ENCODE results near the gene C1orf53.

DNA sequence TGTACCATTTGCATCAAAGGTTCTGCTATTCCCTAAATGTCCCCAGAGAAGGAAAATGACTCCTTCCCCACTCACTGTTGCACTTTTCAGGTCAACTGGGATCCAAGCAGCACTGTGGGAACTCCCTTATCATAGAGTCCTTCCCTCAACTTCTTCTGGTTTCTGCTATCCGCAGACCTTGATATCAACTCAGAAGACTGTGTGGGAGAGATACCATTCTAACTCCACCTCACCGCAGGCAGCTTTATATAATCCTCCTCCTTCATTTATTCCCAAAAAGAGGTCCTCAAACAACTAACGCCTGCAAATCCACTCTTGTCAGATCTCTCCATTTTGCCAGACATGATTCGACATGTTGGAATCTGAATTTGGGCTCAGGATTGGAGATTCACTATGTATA is 42.1 kb downstream of the C1orf53 start:
- TF ChIP-seq CTBP1 (IDR thresholded peaks at IDR 0.05; ENCODE audit: borderline replicate concordance) (no peak), SUZ12 (IDR thresholded peaks at IDR 0.05) (no peak), TARDBP (IDR thresholded peaks at IDR 0.05) (no peak), FOXA1 (IDR thresholded peaks at IDR 0.05) (no peak)
